ENCODE data around the gene MBOAT1.

MBOAT1 gene

DNA sequence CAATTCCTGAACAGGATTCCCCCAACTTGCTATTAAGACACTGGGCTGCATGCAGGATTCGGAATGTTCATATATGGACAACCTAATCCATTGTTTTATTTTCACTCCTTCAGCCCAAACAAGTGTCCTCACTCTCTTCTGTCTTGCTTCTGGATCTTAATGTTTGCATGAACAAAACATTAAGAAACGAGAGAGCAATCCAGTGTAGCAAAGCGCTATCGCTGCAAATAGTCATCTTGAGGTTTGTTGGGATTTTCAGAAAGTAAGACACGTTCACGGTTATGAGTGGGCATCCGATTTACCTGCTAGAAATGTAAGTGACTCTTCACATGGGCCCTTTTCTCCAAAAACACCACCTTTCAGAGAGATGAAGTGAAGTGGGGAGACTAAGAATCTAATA lies 156.4 kb downstream of the MBOAT1 start:
- DNase-seq (ENCODE audit: low spot score in 2 of 2): no peak
- Histone ChIP-seq H3K36me3 (replicated peaks) (no peaks in the 10 kb centered on the region), H3K27me3 (ENCODE audit: low read depth) (no peaks in the 10 kb centered on the region), H3K4me1 (no peaks in the 10 kb centered on the region), H3K9me3 (no peaks in the 10 kb centered on the region), H3K4me3 (no peak overlapping the region)
- in situ Hi-C loops (cut with MboI; ENCODE audit: low sequenced_read_pairs): loop anchor here (25.0 kb wide), 1 partner anchor 1469 kb away; no protein-coding TSS in a partner anchor

Measured in HAP-1 (cell line).